NCI-H187 treated with DMSO at 0.1 percent for 48 hours (cell line): ENCODE data around the gene INHBB.

Experiments used
- DNase-seq: peaks from one replicate; lab custom pipeline; 2025; lab: John Stamatoyannopoulos, UW

Gene INHBB

DNA sequence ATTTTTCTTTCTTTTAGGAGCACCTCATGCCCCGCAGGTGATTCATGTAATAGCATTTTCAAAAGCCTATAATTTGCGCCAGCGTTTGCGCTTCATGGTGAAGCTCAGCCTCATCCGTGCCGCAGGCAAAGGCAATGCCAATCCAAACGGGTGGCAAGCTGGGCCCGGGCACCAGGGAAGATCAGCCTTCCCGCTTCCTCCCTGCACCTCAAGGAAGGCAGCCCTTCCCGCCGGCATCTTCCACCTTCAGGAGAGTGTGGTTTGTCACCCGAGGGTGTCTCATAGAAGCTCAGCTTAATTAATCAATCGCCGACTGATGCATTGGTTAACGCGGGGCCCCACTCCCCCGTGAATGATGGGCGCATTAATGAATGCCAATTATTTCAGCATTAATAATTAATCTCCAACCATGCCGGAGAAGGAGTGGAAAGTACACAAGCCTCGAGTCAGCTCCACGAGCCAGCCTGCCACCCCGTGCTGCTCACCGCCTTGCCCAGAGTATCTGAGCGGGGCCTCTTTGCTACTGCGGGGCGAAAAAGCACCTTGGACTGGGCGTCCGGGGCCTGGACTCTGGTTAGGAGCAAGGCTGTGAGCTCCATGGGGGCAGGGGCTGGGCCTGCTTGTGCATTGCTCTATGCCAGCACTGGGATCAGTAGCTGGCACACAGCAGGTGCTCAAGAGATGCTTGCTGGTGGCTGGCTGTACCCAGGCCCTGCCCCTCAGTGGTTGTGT is 13.0 kb downstream of the INHBB start:
- no peak for DNase-seq

DNA sequence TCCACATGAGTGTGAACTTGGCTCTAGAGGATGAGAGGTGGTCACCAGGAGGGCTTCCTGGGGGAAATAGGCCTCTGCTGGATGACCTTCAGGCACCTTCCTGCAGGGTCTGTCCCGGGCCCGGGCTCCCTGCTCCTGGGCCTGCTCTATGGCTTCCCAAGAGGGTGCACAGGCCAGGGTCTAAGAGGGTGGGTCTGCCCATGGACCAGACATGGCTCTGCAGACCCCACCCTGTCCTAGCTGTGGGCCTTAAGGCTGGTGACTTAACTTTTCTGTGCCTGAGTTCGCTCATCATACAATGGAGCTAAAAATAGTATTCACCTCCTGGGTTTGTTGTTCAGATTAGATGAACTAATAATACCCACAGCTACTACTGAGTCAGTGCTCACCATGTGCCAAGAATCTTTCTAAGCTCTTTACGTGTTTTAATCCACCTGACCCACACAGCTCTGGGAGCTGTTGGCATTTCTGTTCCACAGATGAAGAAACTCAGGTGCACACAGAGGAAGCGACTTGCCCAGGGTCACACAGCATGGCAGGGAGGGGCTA is 14.4 kb downstream of the INHBB start:
- no peak for DNase-seq

DNA sequence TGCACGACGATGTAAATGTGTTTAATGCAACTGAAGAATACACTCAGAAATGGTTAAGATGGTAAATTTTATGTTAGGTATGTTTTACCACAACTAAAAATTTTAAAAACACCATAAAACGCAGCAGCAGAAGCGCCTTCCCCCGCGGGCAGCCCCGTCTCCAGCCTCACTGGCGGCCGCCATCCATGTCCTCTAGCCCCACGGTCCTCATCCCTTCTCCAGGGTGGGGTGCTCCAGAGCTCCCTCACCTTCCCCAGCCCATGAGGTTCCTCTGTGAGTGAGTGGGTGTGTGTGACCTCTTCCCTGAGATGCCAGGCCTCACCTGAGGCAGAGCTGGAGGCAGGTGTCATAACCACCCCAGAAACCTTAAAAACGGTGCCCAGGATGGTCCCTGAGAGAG is 17.0 kb downstream of the INHBB start:
- no peak for DNase-seq

DNA sequence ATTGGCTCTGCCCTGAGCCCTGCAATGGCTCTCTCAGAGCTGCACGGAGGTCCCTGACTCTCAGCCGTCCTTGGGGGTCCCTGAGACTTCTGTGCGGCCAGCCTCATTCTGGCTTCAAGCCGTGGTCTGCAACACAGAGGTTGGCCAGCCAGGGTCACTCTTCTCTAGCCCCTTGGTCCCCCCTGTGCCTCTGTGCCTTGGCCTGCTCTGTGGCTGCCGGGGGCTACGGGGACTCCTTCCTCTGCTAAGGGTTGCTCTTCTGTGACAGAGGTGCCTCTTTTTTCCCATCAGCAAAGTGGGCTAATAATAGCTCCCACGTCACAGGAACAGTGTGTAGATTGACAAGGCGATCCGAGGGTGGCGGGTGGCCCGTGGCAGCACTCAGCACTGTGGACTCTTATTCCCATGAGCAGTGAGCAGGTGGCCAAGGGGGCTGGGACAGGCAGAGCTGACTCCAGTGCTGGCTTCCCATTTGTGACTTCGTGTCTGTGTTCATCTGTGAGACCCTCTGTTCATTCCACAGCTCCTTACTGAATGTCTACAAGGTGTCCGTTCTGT is 19.4 kb downstream of the INHBB start:
- DNase-seq: no peak

DNA sequence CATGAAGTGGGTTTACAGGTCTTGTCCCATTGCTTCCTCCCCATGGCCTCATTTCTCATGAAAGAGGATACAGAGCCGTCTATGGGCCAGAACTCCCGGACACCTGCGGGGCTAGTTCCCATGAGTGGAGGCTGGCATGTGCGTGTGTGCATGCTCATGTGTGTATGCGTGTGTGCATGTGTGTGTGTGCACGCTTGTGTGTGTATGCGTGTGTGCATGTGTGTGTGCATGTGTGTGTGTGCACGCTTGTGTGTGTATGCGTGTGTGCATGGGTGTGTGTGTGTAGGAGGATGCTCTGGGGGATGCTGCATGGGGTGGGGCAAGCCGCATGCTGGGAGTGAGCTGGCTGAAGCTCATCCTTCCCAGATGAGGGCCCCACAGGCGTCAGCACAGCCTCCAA is 20.8 kb downstream of the INHBB start:
- DNase-seq: no peak

DNA sequence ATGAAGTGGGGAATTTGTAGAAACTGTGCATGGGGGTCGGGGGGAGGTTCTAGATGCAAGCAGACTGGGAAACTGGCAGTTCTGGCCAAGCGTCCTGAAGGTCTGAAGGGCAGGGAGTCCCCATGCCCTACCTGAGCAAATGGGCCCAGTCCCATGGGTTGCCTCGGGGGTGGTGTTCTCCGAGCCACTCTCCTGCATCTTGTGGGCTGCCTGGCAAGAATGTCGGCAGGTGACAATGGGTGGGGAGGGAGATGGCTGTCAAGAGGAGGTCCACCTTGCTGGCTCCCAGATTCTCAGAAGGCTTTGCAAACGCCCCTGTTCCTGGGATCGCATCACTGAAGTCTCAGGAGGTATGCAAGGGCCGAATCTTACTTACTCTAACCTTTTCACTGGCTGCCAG is 21.3 kb downstream of the INHBB start:
- DNase-seq: no peak

DNA sequence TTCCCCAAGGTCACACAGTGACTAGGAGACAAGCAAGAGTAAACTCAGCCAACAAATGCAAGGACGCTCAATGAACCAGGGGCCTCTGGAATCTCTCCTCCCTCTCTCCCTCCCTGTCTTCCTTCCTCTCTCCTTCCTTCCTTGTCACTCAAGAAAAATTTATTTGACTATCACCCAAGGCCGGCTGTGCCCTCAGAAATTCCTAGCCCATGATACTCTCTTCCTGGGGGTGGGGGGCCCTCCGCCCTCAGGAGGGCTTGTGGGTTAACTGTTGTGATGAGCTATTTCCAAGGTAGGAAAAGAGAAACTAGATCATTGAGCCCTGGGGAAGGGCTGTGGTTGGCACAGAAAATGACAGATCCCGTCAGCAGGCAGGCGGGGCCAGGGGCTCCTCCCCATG is 21.7 kb downstream of the INHBB start:
- DNase-seq: no peak

DNA sequence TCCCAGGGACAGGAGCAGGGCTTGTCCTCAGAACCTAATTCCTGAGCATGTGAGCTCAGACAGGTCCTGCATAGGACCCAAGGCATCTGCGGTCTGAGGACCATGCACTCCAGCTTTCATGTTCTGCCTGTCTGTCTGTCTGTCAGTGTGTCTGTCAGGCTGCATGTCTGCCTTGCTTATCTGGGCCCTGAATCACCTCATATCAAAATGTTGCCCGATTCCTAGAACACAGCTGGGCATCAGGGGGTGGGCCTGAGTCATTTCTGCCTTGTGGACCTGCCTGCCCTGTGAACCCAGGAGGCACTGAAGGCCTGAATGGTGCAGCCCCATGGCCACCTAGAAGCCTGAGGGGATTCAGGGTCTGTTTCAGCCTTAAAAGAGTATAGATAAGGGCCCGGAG is 22.1 kb downstream of the INHBB start:
- no peak for DNase-seq

DNA sequence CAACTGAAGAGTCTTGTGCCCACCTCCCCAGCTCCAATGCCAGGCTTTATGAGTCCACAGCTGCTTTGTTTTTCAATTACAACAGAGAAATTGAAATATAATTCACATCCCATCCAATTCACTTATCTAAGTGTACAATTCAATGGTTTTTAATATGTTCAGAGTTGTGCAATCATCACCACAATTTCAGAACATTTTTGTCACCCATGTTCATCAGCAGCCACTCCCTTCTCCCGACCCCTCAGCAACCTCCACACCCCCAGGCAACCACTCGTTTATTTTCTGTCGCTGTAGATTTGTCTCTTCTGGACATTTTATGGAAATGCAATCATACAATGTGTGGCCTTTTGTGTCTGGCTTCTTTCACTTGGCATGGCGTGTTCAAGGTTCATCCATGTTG is 23.3 kb downstream of the INHBB start:
- no peak for DNase-seq

DNA sequence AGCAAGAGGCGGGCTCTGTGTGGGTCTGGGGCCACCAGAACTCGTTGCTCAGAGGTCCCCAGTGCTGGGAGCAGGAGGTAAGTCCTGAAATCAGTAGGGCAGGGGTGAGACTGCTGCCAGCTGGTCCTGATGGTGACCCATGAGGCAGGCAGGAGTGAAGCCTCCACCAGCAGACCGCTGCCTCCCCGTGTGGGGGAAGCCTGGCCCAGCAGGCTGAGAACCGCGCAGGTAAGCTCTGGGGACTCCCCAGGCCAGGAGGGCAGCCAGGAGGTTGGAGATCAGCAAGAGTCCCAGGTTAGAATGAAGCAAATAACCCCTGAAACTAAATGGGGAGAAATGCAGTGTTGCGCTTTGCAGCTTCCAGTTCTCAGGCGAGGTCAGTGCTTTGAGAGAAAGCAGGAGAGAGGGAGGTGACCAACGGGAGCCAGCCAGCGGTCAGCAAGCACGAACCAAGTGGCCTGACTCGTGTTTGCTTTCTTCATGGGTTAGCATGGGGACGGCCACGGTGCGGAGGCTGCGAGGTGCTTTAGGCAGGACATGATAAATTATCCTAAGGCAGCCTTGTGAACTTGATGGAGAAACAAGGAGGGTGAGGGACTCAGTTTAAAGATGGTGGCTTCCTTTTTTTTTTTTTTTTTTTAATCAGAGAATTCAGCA is 26.2 kb downstream of the INHBB start:
- no peak for DNase-seq

DNA sequence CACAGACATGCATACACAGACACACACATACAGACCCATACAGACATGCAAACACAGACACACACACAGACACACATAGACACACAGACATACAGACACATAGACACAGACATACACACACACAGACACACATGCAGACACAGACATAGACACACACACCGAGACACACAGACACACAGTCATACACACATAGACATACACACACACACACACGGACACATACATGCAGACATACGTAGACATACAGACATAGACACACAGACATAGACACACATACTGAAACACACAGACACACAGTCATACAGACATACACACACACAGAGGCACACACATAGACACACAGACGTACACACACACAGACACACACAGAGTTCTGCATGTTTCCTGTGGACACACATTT is 26.9 kb downstream of the INHBB start:
- no peak for DNase-seq

DNA sequence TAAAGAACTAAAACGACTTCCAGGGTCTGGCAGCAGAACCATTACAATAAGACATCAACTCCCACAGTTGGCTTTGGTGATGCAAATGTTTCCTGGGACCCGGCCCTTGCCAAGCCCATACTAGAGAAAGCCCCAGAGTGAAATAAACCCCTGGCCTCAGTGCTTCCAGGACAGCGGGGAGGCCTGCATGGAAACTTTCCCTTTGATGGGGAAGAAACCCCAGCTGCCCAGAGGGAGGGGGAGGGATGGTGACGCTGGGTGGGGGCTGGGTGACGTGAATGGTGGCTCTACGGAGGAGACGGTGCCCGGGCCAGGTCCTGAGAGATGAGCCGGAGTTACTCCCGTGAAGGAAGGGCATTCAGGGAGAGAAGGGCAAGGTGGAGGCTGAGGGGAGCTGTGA is 27.5 kb downstream of the INHBB start:
- DNase-seq: no peak

DNA sequence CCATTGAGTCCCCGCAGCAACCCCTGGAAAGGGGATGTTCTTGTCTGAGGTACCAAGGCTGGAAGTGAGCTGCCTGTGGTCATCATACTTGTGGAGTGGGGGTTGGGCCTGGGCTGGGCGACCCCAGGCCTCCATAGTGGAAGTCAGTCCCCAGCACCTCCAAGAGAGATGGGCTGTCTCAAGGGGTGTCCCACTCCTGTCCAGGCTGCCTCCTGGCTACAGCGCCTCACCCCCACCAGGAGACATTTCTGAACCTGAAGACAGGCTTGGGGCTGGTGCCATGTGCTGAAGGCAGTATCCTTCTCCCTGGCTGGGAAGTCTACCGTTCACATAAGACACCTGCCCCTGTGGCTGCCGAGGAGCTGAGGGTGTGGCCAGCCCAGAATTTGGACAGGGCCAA is 28.9 kb downstream of the INHBB start:
- DNase-seq: no peak

DNA sequence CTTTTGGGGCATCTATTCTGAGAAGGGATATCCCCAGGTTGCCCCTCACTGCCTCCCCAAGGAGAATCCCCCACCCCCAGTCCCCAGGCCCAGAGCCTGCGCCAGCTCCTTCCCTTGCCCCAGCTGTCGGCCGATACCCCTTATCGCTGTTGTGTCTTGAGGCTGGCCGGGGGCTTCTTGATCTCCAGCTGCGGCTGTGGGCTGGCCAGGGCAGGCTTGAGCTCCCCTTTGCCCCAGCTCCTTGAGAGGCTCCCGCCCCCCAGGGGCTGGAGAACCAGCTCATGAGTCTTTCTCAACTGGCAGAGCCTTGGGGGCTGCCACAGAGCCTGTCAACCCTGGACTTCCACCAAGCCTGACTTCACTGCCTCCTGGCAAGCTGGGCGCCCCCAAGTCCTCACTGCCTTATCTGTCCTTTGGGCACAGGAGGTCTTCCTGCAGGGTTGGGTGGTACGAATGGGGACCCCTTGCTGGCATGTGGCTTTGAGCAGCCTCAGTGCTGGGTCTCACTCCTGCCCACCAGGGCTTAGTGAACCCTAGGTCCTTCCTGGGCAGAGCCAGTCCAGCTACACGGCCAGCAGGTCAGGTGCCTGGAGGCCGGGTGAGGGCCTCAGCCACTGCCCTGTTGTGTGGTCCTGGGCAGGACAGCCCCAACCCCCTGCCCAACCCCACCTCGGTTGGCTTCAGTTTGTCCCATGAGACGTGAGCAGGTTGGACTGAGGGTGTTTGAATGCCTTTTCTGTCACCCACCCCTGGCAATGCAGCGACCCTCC is 29.5 kb downstream of the INHBB start:
- no peak for DNase-seq

DNA sequence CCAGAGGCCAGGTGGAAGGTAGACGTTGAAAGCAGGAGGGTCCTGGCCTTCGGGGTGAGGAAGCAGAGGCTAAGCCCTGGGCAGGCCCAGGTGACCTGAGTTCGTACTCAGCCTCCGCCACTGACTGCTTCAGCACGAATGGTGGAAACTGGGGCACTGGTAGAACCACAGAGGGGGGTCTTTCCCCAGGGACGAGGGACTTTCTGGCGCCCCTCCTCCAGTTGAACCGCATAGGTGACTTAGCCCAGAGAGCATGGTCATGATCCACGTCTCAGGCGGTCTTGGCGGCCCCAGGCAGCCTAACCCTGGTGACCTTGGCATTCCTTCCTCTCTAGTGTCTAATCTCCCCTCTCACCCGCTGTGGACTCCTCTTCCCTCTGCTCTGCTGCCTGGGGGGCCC is 30.2 kb downstream of the INHBB start:
- DNase-seq: no peak

DNA sequence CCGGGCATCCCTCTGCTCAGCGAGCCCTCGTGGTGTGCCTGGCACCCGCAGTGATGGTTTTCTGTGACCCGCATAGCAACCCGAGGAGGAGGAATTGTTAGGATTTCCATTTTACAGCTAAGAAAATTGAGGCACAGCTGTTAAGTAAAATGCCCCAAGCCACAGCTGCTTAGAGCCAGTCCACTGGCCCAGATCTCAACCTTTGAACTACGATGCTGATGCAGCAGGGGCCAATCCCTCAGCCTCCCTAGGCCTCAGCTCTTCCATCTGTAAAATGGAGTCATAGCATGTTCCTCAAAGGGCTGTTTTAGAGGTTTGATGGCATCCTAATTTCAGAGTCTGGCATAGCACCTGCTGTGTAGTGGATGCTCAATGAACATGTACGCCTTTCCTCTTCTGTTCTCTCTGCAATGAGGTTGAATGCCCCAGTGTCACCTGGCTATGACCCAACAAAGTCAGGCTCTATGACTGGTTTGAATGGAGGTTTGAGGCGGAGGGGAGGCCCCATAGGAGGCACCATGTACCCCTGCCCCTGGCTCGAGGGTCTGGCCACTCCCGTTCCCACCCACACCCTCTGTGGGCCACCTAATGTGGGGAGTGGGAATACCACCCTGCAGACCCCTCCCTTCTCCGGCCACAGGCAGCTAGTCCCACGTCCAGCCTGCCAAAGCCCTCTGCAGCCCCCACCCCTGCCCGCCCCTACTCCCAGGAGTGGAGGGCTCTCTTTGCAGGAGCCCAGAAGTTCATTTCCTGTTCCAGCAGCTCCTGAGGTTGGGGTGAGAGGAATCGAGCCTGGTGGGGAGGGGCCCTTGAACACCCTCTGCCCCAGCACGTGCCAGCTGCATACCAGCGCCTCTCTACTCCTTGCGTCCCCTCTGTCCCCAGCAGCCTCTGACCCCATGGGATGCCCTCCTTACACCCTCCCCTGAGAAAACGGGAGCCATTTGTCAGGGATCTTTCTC is 31.0 kb downstream of the INHBB start:
- no peak for DNase-seq

DNA sequence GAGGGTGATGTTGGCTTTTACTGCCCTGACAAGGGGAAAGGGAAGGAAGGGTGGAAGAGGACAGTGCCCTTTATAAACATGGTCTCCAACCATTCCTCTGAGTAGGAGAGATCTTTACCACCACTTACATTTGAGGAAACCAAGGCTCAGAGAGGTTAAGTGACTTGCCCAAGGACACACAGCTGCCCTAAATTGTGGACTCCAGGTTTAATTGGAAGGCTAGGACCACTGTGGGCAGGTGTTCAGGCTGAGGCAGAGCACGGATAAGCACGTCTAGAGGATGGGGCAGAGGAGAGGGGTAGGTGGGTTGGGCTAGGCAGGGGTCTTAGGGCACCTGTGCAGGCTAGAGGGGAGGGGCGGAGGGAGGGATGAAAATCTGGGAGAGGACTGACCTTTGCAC is 32.7 kb downstream of the INHBB start:
- DNase-seq: no peak

DNA sequence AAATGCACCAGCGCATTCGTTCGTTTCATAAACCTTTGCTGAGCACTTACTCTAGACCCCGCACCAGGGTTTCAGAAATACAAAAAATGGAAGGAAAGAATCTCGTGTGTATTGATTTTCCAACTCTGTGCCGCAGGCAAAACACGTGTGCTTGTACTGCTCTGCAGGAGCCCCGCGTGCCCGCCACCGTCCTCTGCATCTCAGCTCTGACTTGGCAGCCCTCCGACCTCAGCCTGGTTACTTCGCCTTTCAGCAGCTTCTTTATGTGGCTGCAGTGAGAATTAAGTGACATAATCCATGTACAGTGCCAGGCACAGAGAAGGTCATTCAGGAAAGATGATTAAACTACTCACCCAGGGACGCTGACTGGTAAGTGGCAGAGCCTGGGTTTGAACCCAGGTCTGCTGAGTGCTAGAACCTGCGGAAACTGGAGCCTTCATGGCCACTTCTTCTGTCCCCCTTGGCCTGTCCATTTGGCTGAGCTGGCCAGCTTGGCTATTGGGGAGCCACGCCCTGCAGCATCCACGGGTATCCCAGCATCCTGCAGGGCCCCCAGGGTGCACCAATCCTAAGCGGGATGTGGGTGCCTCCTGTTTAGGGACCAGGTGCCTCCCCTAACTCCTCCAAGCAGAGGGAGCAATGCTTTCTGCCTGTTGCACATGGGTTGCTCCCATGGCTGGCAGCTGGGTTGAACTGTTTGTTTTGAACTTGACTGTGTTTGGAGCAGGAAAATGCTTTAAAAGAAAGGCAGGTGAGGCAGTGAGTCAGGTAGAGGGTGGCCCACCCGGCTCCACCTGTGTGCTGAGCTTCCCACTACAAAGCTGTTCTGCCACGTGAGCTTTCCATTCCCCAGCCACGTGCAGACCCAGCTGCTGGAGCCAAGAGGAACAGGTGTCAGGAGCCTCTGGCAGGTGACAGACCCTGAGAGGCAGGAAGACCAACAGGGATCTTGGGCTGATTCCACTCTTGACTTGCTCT is 34.3 kb downstream of the INHBB start:
- peak; percentile 72 for DNase-seq

DNA sequence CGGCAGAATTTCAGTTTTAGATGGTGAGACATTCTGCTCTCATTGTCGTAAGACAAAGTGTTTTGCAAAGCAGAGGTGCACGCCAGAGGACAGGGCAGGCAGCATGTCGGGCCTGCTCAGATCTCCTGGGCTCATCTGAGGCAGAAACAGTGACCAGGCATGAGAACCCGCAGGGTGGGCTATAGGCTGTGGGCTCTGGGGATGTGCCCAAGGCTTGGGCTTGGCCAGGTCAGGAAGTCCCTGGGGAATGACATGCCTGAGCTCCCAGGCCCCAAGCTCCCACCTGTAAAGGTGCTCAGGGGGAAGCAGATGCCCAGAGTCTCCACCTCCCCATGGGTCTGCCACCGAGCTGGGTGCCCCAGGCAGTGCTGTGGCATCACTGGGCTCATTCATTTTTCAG is 35.3 kb downstream of the INHBB start:
- no peak for DNase-seq

DNA sequence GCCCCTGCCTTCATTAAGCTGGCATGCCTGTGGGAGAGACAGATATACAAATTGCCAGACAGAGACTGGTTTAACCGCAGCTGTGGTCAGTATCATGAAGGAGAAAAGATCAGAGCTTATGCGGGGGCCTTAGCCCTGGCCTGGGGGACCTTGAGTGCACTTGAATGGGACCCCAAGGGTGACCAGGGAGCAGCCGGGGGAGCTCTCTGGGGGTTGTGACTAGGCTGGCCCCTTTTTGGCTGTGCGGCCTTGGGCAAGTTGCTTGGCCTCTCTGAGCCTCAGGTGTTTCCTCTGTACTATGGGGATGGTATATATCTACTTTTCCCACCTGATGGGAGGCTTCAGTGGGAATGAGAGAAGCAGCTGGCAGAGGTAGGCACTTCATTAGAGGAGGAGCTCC is 35.7 kb downstream of the INHBB start:
- DNase-seq: no peak
